GM21723 (cell line): ENCODE data around the gene ACO2.

Experiments
- ATAC-seq: cut with Tn5 transposase; IDR thresholded peaks from one replicate; pipeline ENCODE4 v1.9.1; 2021; ENCODE audit warnings: mild to moderate bottlenecking, moderate library complexity; ENCODE audit not compliant: unreplicated experiment

ACO2 gene

GRCh38 chr22:41517172-41518047 is 48.5 kb downstream of the ACO2 start:
- ATAC-seq: no peak

- ATAC-seq: no peak
Observed at GRCh38 chr22:41518048-41518347, 49.1 kb downstream of the ACO2 start.

- ATAC-seq: no peak
Observed at GRCh38 chr22:41521126-41521525, 52.2 kb downstream of the ACO2 start.

GRCh38 chr22:41522813-41523212 is 53.9 kb downstream of the ACO2 start:
- no peak for ATAC-seq

DNA sequence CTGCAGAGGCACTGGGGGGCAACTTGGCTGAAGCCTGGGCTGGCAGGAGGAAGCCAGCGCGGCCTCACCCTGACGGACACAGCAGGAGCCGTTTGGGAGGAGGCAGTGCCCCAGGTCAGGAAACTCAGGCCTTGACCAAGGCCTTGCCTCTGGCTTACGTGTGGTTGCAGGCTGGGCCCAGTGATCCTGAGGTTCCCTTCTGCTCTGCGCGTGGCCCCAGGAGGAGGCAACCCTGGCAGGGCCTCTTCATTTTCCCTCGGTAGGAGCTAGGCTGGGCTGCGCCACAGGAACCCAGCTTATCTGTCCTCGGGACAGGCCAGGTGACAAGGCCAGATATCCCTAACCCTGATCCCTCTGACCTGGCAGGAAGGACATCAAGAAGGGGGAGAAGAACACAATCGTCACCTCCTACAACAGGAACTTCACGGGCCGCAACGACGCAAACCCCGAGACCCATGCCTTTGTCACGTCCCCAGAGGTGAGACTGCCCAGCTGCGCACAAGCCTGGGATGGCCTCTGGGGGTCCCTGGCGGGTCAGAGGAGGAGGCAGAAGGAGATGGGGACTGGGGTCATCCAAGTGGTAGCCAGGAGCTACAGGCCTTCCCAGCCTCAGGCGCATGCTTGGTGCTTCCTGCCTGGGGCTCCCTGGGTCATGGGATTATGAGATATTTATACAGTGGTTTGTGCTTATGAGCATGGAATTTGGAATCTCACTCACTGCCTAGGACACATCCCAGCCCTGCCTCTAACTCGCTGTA is 54.7 kb downstream of the ACO2 start:
- ATAC-seq: no peak

GRCh38 chr22:41524251-41524661 is 55.3 kb downstream of the ACO2 start:
- ATAC-seq: no peak

- ATAC-seq: no peak
Observed at GRCh38 chr22:41524809-41525449, 56.0 kb downstream of the ACO2 start.

GRCh38 chr22:41525450-41526225 is 56.7 kb downstream of the ACO2 start:
- no peak for ATAC-seq

- ATAC-seq: no peak
Observed at GRCh38 chr22:41526226-41526829, 57.4 kb downstream of the ACO2 start.

GRCh38 chr22:41526830-41527799 is 58.2 kb downstream of the ACO2 start:
- no peak for ATAC-seq

DNA sequence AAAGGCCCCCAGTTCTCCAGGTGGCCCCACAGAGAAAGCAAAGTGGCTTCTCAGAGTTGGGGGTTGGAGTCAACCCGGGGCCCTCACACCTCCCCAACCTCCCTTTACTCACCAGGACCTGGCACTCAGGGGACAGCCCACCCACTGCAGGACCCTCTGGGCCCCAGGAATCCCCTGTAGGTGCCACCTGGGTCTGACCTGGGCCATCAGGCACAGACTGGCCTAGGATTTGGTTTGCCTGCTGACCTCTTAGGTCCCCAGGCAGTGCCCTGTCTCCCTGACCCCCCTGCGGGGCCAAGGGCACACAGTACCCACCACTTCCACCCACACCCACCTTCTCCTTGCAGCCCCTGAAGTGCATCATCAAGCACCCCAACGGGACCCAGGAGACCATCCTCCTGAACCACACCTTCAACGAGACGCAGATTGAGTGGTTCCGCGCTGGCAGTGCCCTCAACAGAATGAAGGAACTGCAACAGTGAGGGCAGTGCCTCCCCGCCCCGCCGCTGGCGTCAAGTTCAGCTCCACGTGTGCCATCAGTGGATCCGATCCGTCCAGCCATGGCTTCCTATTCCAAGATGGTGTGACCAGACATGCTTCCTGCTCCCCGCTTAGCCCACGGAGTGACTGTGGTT is 59.3 kb downstream of the ACO2 start:
- no peak for ATAC-seq

GRCh38 chr22:41528938-41529561 is 60.1 kb downstream of the ACO2 start:
- no peak for ATAC-seq

DNA sequence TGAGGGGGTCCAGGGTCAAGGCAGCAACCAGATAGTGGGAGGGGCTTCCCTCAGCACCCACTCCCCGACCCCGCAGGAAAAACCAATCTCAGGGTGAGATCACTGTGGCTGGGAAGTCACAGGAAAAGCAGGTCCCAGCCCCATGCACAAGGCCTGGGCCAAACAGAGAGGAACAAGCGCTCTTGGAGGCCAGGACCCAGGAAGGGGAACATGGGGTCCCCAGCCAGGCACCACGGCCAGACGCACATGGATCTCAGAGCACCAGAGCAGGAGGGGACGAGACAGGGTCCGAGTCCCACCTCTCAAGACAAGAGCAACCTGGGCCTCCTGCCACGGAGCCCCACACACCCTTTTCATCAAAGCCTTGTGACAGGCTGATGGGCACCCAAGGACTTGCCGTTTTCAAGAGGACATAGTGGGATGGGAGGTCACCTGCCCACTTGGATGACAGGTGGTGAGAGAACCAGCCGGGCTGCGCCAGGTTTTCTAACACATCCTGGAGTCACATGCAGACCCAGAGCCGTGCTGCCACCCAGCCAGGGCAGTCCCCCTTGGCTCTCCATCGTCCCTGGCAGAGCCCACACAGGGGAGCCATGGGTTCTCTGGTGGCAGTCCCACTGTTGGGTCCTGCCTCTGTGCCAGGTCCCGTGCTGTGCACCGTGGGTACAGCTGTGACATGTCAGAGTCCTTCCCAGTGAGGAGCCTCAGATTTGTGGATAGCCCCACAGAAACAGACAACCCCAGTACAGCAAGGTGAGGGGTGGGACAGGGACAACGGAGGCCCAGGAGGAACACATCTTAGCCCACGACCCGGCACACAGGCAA is 62.2 kb downstream of the ACO2 start:
- no peak for ATAC-seq

GRCh38 chr22:41531715-41532477 is 63.0 kb downstream of the ACO2 start:
- no peak for ATAC-seq

GRCh38 chr22:41532908-41533825 is 64.2 kb downstream of the ACO2 start:
- no peak for ATAC-seq

GRCh38 chr22:41534219-41534618 is 65.3 kb downstream of the ACO2 start:
- ATAC-seq: no peak
